GM21360 (cell line): ENCODE results near the gene HOXC4.
"Not testable (repeated sequence)": the region's sequence is repeated elsewhere in the genome, so short reads cannot be mapped to it uniquely, and the experiment has no call there.

Experiments used
- ATAC-seq: cut with Tn5 transposase; IDR thresholded peaks from one replicate; pipeline ENCODE4 v1.9.1; 2021; ENCODE audit warnings: mild to moderate bottlenecking, moderate library complexity; ENCODE audit not compliant: unreplicated experiment

HOXC4 gene

DNA sequence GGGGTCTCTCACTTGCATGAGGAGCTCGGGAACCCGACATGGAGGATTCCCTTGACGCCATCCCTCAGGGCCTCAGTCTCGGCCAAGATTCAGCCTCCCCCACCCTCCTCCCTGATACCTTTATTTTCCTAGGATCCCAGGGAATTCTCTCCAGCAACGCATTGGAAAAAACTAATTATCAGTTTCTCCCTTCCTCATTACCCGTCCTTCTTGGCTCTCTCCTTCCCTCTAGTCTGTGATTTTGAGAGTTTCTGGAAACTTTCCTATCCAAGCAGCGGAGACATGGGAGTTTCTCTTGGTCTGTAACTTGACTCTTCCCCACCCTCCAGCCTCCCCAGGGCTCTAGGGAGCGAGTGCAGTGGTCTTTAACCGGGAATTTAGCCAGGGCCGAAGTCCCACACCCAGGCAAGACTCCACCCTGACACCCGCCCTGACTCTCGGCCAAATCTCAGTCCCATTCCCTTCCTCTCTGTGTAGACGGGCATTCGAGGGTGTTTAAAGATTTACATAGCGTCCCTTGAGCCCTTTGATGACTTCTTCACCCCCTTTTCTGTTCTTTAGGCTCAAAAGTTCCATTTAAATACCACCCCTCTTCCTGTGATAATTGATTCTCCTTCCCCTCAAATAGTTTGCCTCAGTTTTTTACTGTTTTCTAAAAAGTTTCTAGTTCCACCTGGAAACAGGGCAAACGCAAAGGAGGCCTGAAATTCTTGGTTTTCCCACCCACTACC, 14.1 kb upstream of the HOXC4 start:
- ATAC-seq = no peak

DNA sequence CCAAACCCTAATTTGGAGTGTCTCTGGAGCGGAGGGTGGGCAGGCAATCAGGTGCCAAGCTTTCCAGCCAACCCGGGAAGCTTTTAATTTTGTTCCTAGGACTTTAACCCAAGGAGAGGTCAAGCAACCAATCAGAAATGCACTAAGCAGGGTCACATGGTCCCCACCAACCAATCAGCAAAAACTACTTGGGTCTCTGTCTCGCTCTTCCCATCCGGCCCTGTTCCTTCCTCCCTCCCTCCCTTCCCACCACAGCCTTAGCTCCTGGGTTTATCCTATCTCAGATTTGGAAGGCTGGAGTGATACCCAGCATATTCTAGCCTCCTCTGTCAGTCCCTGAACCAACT, 13.5 kb upstream of the HOXC4 start:
- no peak for ATAC-seq

DNA sequence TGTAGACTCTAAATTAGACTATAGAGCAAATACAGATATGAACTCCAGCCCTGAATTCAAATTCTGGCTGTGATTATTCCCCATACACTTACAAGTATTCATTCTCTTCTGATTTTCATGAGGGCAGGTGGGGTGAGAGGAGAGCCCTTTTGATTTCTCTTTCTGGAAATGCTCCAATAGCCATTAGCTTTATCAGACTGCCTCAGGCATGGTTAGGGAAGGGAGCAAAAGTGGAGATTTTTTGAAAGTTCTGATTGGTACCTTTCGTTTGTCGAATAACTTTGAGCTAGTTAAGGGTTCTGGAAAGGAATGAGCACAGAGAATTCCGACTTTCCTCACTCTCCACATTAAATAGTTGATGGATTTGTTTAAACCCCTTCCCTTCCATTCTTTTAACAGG, 13.0 kb upstream of the HOXC4 start:
- ATAC-seq = no peak

DNA sequence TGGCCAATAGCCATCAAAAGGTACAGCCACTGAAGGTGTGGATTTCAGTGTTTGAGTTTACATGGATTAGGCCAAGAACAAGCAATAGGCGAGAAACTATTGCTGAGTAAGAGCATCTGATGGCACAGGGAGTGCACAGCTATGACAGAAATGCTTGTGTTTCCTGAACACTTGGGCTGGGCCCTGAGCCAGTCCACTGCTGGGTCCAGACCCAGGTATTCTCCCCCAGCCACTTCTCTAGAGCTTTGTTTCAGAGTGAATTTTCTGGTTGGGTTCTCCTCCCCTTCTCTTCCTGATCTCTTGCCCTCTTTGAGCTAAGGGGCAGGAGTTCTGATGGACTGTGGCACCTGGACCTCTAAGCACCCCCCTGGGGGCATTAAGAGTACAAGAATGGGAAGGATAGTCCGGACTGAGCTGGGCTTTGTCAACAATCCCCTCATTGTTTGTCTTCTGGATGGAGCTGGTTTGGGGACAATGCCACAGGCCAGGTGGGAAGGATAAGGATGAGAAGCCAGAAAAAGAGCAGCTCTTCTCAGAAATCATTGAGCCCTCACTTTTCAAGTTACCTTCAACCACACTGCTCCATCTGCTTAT, 12.4 kb upstream of the HOXC4 start:
- no peak for ATAC-seq

DNA sequence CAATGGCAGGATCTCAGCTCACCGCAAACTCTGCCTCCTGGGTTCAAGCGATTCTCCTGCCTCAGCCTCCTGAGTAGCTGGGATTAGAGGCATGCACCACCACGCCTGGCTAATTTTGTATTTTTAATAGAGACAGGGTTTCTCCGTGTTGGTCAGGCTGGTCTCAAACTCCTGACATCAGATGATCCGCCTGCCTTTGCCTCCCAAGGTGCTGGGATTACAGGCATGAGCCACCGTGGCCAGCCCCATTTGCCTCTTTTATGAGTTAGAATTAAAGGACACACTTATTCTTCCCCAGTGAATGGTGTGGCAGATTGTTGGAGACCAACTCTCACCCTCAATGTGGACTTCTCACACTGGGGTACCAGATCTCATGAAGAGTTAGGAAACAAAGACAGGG, 11.6 kb upstream of the HOXC4 start:
- not testable (repeated sequence) for ATAC-seq

DNA sequence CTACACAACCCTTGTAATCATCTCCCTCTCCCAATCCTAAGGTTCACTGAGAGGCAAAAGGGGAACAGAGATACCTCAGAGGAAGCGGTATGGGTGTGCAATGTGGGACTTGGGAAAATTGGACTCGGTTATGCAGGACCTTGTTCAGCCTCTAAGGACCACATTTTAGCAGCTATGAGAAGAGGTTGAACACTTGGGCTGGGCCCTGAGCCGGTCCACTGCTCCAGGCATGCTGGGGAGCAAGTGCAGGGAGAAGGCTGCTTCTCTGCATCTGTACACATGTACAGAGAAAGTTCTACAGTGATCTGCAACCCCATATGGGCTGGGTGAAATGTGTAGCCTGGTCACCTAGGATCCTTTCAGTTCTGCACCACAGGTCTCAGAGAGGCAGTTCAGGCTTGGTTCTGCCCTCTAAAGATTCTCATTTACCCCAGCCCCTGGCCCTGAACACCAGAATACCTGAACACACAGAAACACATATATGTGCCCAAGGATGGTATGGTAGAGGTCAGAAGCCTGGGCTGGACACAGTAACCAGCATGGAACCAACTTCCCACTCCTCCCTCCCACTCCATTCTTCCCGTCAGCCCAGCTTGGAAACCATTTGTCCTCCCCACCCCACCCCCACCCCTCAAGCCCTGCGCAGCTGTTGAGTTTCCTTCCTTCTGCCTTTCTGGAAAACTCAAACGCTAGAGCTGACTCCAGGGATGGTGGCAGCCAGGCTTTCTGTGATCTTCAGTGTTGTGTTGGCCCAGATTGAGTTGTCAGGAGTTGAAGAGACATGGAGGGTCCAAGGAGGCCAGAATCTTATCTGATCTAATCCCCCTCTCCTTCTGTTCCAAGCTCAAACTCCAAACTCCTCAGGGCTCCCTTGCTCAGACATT, 10.4 kb upstream of the HOXC4 start:
- no peak for ATAC-seq

DNA sequence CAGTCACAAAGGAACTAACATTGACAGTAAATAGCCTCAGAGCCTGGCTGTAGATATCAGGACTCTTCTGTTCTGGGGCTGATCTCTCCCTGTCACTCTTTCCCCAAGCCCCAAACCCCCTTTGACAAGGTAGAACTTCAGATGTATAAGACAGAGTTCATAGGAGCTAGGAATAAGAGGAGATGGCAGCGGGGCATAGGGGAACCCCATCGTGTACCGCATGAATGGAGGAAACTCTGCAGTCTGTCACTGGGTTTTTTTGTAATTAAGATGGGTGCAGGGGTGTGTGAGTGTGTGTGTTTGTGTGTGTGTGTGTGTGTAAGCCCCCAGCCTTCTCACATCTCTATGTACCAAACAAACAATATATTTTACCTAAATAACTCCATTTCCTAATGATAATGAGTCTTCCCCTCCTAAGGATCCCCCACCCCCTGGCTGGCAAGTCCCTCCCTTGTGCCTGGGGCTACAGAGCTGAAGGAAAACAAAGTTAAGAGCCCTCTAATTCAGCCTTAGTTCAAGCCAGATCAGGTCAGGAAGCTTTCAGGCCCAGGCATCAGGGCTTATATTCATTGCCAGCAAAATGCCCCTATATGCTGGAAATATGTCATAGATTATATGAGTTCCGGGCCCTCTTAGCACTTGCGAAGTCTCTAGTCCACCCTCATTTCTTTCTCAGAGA, 9.1 kb upstream of the HOXC4 start:
- no peak for ATAC-seq

DNA sequence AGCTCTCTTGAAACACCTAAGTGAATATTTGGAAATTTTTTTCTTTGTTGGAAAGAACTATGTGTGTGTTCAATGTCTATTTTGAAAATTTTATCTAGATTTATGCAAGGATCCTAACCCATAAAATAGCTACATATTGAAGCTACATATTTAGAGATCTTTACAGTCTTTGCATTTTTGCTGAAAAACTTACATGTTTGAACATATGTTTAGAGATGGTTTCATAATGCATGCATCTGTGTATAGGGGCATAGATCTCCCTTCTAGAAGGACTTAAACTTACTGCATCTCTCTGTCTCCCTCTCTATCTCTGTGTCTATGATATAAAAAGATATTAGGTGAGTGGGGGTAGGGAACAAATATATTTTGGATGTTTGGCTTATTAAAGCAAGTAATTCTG, 8.2 kb upstream of the HOXC4 start:
- no peak for ATAC-seq

DNA sequence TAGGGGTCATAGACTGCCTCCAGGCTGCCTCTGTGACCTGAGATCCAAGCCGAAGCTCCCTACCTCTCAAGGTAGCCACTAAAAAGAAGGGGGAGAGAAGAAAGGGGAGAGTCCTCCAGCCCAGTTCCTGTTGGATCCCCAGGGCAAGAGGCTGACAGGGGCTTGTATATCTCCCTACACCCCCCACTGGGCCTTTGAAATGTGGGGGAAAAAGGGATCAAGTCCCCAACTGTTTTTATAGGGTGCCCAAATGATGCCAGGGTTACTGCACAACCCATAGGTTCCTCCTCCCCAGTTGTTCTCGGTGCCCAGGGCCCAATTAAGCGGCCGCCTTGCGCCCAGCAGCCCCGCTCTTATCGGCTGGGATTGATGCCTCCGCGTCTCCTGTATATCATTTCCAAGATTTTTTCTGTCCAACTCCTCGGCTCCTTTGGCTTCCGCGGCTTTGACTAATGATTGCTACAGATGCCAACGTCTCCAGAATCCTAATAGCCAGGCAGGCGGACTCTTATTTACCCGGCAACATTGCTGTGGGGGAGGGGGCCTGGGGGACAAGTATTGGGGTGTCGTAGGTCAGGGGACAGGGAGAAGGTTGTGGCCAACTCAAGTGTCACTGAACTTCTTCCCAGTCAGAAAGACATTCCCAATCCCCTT, 7.6 kb upstream of the HOXC4 start:
- no peak for ATAC-seq

DNA sequence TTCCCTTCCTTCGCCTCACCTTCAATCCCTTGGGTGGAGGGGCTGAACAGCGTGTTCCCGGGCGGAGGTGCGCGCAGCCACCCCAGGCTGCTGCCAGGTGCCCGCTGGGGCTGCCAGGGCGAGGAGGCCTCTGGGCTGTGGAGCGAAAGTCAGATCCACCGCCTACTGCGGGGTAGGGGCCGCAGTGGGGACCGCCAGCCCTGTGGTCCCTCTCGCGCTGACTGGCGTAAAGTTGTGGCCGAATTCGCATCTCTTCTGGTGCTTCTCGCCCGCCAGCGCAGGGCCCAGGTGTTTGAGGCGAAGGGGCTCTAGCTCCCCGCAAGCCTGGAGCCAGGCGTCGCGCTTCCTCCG, 6.9 kb upstream of the HOXC4 start:
- no peak for ATAC-seq

DNA sequence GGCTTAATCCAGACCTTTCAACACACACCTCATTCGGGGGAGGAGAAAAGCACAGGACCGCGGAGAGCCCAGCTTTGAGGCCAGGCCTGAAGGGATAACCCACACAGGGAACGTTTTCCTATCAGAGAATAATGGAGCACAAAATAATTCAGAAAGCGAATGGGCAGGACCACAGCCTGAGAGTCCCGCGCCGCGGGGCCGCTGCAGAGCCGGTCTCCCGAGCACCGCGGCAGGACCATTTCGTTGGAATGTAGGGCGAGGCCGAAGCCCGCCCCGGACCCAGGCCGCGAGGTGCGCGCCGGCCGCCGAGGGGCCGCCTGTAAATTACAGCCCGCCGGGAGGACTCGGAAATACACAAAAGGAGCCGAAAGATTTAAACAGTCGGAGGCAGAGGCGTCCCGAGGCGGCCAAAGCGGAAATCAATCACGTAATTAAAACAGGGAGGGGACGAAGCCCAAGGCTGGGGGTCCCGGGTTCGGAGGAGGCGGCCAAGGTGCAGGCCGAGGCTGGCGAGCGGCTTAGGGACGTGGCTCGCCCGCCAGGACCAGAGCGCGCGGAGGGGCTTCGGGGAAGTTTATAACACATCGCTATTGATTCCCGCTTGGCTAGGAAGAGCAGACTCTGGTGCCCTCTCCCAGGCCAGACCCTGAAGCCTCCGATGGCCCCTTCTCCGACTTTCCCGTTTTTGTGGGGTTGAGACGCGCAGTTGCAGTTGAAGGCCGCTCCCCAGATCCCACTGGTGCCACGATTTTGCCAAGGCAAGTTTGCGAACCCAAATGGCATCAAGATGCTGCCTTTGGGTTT, 6.3 kb upstream of the HOXC4 start:
- ATAC-seq = no peak

DNA sequence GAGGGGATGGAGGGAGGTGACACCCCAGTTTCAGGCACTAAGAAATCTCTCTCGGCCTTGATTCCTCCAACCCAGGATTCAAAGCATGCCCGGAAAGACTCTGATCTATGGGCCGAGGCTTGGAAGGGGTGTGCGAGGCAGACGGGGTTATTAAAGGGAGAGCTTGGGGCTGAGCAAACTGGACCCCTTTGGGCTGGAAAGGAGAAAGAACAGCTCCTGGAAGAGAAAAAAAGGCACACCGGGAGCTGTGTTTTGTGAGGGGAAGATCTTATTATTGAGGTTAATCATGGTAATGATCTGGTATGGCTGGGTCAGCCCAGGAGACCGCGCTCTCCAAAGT, 5.7 kb upstream of the HOXC4 start:
- ATAC-seq = no peak

DNA sequence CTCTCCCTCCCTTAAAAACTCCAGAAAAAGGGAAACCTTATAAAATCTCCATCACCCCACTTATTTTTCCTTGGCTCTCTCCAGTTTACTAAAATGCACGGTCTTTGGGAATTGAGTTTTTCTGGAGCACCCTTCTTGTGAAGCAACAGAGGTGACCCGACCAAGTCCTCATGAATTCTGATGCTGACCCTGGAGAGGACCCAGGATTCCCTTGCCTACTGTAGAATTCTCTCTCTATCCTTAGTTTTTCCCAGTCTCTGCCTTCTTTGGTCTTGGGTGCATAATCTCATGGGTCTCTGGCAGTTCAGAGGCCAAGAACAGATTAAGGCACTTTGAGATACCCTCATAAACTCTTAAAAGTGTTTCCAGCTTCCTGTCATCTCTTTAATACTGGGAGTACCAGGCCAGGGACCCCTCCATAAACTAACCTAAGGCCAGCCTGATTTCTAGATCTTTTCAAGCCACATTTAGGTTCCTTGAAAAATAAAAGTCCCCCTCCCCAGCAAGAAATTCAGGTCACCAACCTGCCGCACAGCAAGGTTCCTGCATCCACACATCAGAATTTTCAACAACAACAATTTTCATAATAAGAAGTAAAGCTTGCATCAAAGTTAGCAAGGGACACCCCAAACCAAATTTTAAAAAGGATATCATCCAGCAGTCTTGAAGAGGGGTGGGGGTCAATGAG, 5.1 kb upstream of the HOXC4 start:
- no peak for ATAC-seq

DNA sequence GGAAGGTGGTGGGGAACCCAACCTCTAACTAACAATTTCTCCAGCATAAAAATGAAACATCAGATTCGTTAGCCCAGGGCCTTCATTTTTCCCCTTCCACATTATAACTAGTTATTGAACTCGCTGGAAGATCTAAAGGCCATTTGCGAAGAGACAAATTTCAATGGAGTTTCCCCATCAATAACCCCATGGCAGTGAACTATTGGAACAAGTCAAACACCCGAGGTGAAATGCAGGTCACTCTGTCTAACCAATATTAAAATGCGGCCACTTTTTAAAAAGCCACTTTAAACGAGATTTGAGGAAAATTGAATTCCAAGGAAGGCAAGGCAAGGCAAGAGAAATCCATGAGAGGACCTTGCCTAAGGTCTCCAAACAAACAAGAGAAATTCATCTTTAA, 4.5 kb upstream of the HOXC4 start:
- ATAC-seq = no peak

DNA sequence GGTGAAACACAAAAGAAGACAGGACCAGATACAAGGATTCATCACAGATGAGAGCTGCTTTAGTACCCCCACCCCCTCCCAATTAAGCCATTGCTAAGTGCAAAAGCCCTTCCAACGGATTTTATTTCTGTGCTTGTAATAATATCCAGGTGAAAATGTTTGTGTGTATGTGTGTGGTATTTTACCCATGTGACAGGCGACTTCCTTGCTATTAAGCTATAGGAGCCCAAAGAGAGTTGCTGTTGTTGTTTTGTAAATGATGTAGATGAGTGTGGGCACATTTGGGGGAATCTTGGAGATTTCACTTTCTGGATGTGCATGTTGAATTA, 3.2 kb upstream of the HOXC4 start:
- no peak for ATAC-seq

DNA sequence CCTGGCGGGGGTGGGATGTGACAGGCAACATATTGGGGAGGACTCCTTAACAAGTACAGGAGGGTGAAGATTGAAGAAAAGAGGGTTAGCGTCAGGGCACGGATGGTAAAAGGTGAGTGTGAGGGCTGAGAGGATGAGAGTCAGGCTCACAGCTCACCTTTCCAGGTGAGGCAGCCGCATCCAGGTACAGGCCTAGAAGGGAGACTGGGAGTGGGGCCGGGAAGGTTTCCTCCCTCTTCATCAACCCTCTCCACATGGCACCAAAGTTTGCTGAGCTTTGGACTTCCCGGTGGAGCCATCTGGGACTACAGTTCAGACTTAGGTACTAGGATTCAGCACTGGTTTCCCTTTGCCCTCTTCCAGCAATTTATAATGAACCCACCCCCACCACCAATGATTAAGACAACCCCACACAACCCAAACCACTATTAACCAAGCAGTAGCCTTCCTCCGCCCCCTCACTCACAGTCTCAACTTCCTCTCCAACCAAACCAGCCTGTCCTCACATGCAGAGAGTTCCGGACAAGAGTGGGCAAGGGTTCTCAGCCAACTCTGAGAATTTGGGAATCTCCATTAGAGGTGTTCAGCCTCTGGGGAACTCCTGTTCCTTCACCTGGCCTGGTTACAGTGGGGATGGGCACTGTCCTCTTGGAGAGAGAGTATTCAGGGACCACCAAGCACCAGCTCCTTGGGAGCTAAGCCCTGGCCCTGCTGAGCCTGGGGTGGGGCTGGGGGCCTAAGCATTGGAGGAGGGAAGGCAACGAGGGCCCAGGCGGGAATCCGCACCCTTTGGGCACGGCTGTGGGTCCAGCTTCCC, 2.4 kb upstream of the HOXC4 start:
- ATAC-seq = no peak

DNA sequence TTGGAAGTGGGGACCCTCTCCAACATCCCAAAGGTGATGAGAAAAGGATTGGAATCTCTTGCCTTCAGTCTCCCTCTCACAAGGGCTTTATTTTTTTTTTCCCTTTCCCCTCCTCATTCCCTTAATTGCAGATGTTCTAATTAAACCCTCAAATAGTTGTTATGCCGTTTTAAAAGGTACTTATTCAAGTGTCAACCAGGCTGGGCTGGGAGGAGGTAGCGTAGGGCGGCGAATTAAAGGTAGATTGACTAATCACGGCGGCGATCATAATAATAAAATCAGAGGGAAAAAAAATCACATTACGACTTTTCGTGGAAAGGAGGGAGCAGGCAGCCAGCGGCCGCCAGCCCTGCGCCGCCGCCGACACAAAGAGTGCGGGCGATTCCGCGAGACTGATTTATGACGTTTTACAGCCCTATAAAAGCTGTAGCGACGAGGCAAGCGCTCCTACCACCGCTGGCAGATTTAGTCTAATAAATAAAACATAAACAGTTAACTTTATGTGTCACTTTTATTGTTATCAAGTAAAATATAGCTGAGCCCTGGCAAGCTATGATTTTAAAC, 1.7 kb upstream of the HOXC4 start:
- no peak for ATAC-seq

DNA sequence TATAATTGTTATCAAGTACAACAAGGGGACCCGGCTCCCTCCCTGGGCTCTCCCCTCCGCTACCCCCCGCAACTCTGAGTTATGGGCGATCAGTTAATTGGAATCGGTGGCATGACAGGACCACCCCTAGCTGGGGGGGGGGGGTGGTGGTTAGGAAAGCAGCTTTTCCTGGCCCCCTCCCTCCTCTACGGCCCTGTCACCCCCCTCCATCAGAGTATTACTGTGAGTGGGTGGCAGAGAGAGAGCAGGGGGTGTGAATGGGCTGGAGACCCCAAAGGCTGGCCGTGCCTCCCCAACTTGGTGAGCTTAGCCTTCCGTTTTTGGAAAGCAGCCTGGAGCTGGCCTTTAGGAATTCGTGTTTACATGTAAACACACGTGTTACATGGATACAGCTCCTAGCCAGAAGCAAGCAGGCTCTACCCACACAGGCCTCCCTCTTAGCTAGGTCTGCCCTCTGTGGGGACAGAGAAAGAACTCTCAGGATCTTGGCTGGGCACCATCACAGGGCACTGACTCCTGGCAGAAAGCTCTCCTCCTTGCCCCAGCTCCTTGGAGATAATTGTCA, 1.1 kb upstream of the HOXC4 start:
- no peak for ATAC-seq
